SIG-M5 treated with dmso at 0.1 percent for 504 hours (cell line): ENCODE results near the gene WHAMM.
A peak's percentile ranks its signal among the peaks of the same experiment; 100 is the strongest.
"Not testable (repeated sequence)": the region's sequence is repeated elsewhere in the genome, so short reads cannot be mapped to it uniquely, and the experiment has no call there.

ENCODE experiments used
- DNase-seq: peaks from one replicate; lab custom pipeline; 2025; ENCODE audit not compliant: unreplicated experiment; lab: John Stamatoyannopoulos, UW

WHAMM gene

DNA sequence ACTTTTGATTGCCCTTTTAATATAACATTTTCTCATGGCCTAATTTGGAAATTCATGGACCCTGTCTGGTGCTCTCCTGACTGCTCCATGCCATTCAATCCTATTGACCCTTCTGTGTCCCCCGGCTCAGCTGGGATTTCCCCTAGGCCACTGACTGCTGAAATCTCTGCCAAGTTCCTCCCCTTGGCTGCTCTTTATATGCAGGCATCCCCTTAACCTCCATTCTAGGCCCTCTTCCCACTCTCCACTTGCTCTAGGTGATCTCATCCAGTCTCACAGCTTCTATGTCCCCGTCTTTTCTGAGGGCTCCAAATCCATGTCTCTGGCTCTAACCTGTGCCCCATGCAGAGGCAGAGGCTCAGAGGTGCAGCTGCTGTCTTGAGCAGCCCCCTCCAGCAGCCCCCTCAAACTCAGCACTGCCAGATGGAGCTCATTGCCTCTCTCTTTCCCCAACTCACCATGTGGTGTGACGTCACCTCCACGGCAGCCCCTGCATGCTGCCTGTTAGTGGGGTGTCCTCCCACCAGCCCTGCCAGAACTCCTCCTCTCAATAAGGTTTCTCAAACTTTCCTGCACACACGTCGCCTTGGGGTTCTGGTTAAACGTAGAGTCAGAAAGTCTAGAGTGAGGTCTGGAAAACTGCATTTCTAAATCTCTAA lies 10.1 kb upstream of the WHAMM start:
- DNase-seq, result no peak

DNA sequence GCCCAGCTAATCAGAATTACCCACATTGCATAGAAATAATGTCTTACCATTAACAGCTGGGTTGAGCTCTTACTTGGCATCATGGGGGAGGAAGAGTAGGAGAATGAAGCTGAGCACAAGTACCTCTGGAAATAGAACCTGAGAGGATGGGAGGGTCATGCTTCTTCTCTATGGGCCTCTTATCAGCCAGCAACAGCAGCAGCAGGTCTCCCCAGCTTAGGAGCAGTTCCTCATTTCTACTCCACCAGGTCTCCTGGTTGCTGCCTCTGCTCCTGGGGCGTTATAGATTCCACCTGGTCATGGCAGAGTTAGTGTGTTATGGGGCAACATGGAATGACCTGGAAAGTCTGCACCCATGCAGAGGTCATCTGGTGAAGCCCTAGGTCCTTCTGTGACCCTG lies 6.9 kb upstream of the WHAMM start:
- peak; percentile 24 for DNase-seq

DNA sequence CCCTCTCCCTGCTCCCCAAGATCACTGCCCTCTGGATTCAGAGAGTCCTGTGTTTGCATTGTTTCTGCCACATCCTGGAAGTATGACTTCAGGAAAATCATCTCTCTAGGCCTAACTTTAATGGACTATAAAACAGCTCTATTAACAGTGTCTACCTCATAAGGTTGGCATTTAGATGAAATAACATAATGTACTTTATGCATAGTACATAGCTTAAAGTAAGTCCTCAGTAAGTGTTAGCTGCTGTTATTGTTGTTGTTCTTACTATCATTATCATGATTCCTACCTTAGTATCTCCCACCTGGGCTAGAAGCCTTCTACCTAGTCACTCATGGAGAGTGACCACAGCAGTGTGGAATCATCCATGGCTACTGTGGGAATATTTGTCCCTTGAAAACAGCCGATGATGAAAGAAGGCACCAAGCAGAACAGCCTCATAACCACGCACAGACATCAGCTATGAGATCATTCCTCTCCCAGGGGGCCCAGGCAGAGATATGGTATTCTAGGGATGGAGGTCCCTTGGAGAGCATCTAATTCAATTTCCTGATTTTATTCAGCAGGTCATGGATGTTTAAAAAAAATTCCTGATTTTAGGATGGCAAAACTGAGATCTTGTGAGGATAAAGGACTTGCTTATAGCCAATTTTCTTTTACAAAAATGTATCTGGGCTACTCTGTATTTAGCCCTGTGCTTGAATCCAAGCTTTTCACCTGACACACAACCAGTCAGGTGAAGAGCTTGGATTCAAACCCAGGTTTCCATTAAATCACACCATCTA lies 5.4 kb upstream of the WHAMM start:
- DNase-seq, result no peak

DNA sequence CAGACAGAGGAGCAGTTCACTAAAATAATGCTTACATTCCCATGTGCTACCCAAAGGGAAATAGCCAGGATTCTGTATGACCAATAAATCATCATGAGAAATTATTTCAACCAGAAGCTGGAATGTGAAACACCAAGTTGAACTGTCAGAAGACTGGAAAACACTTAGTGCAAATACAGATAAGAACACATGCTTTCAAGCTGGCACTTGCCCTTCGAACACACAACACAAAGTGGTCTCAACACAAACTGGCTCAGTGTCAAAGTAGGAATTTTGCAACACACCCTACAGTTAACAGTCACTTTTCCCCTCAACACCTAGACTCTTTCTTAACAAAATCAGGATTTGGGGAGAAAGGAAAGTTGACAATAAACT lies 4.9 kb upstream of the WHAMM start:
- no peak for DNase-seq

DNA sequence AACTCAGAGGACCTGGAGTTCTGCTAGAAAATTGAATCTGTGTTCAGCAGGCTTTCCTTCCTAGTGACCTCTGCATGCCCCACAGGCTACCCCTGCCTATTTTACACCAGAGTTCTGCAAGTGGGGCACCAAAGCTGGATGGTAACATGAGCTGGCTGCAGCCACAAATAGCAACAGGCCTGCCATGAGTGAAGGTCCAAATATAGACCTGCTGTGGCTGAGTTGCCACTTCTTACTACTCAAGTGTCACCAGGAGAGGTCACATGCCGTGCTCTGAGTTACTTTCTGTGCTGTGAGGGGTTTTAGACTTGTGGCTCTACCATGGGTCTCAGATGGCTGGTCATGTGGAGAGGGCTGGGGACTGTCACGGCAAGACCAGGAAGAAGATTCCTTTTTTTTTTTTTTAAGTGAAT lies 3.4 kb upstream of the WHAMM start, which contains the start of gene FSD2:
FSD2 (minus strand) TSS at position 76 of the 413 bp plus-strand sequence. CDS start 18,679 bp downstream, outside the sequence.
- DNase-seq, result peak; percentile 71

DNA sequence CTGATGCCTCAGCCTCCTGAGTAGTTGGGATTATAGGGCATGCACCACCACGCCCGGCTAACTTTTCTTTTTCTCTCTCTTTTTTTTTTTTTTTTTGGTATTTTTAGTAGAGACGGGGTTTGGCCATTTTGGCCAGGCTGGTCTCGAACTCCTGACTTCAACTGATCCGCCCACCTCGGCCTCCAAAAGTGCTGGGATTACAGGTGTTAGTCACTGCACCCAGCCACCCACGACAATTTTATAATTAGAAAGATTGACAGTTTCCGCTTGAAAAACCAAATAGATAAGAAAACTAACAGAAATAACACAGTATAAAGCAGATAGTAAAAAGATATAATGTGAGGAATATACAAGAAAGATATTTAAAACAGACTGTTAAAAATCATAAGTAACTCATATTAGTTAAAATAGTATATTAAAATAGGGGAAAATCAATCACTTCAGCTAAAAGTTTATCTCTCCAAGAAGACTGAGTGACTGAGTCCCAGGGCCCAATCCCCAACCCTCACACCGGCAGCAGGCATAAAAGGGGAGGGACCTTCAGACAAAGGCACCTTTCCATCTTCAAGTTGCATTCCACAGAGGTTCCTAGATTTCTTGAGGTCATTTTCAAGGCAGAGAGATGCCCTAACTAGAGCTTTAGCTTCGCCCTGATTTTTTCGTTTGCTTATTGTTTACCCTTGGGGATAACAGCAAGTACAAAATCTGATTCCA lies 1.4 kb upstream of the WHAMM start:
- DNase-seq, result no peak

DNA sequence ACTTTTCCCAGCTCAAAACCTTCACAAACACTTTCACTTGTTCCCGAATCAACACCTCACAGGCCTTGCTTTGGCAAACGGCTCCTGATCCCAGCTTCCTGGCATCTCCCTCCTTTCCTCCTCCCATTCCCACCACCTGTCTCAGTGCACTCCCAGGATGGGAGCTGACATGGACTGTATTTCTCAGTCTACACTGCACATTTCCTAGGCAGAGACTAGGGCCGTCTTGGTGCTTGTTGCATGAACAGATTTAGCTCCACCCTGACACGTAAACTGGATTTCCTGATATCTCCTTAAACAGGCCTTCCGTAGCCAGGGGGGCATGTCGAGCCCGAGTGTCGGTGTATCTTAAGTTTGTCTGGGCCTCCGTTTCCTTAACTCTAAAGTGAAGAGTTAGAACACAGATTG lies 790 bp upstream of the WHAMM start:
- no peak for DNase-seq

DNA sequence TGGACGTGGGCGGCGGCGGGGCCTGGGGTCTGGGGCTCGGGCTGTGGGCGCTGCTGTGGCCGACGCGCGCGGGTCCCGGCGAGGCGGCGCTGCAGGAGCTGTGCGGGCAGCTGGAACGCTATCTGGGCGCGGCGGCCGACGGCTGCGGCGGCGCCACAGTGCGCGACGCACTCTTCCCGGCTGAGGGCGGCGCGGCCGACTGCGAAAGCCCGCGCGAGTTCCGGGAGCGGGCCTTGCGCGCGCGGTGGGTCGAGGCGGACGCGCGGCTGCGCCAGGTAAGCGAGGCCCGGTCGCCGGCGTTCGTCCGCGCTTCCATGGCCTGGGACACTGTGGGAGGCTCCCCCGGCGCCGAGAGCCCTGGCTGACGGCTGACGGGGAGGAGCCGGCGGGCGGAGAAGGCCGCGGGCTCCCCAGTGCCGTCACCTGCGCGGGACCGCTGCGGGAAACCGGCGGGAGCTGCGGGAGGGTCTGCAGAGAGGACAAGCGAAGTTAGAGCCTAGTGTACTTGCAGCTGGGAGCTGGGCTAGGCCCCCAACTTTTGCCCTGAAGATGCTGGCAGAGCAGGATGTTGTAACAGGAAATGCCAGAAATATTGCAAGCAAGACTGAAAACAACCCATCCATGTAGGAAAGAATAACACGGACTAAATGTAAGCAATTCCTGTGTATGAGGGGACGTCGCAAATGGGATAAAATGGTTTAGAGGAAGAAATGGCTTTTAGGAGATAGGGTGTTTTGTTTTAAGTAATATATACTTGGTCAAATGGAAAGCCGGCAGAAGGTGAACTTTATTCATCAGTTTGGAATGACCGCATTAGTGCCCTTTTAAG lies 847 bp downstream of the WHAMM start:
- peak; percentile 70 for DNase-seq

DNA sequence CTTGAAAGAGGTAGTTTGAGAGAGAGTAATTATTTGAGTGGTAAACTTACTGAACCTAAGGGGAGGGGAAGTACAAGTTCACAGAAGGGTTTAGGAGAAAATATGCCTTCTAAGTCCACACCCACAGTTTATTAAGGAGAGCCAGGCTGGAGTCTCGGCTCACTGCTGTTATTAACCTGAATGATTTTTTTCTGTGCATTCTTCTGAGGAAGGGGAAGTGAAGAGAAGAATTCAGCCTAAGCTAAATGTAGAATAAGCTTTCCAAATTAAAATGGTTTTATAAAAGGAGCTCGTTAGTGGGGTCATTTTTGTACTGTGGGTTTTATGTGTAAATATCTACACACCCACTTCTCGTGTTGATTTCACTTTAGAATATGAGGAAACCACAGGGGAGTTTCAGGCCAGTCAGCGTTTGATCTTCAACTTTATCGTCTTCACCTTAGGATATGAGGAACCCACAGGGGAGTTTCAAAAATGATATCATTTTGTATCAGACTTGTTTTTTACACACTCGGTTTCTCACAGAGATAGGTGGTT lies 1.5 kb downstream of the WHAMM start:
- peak; percentile 69 for DNase-seq

DNA sequence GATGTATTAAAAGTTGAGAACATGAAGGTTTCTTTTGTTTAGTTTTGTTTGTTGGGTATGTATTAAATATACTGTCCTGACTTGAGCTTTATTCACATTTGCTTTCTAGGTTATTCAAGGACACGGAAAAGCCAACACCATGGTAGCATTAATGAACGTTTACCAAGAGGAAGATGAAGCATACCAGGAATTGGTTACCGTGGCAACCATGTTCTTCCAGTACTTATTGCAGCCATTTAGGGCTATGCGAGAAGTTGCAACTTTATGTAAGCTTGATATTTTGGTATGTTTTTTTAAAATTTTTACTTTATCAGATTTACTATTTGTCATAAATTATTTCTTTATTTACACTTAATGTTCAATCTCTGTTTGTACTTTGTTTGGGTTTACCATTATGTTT lies 3.6 kb downstream of the WHAMM start:
- DNase-seq, result no peak

DNA sequence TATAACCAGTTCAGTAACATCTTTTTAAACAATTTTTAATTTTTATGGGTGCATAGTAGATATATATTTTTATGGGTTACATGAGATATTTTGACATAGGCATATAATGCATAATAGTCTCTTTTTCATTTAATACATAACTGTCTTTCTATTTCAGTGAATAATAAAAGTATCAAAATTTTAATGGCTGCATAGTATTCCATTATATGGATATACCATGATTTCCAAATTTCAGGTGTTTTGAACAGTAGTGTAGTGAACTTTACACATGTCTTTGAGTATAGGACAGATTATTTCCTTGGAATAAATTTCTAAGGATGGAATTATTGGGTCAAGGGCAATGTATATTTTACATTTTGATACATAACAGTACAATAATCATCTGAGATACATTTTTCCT lies 10.7 kb downstream of the WHAMM start:
- DNase-seq, result no peak

DNA sequence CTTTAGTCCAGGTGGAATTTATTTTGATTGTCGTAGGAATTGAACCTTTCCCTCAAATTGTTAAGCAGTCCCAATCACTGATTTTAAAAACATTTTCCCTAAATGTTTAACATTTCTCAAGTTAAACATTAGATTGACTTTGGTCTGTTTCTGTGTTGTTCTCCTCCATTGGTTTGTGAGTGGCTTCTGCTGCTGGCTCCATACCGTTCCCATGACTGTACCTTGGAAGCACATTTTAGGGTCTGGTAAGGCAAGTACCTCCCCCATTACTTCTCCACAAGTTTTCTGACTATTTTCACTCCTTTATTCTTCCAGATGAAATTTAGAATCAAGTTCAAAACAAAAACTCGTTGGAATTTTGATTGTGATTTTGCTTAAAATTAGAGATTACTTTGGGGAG lies 12.0 kb downstream of the WHAMM start:
- DNase-seq, result not testable (repeated sequence)

DNA sequence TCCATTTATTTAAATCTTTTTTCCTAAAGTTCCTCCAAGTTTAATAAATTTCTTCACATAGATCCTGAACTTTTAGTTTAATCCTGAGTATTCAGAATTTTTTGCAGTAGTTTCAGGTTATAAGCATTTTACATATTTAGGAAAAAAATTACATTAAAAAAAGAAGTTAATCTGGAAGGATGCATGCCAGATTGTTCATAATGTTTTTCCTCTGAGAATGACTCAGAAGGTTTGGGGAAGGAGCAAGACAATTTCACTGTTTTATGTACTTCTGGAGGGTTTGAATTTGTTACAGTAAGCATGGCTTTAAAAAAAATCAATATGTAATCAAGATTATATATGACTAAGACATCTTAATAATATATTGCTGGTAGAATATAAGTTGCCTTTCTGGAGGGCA lies 12.4 kb downstream of the WHAMM start:
- DNase-seq, result not testable (repeated sequence)

DNA sequence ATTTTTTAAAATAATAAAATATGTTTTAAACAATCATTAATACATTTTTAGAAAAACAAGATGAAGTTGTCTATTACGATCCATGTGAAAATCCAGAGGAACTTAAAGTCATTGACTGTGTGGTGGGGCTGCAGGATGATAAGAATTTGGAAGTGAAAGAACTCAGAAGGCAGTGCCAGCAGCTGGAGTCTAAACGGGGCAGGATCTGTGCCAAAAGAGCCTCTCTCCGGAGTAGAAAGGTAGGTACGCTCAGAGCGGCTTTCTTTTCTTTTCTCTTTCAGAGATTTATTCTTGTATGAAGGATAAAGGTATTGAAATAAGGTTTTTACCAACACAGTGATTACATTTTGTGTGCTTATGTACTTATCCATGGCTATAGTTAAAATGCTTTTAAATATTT lies 13.6 kb downstream of the WHAMM start:
- DNase-seq, result no peak

DNA sequence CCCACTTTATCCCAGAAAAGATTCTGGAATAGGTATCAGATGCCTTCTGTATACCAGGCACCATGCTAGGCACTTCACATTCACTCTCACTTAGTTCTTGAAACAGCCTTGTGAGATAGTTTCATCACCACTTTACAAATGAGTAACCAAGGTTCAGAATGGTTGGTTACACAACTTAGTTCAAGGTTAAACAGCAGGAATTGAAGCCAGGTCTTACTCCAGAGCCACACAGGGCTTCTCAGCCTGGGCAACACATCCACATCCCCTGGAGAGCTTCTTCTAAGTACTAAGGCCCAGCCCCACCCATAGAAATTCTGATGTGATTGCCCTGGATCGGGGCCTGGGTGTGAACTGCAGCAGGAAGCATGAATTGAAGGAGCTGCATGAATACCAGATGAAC lies 18.6 kb downstream of the WHAMM start:
- DNase-seq, result peak; percentile 20

DNA sequence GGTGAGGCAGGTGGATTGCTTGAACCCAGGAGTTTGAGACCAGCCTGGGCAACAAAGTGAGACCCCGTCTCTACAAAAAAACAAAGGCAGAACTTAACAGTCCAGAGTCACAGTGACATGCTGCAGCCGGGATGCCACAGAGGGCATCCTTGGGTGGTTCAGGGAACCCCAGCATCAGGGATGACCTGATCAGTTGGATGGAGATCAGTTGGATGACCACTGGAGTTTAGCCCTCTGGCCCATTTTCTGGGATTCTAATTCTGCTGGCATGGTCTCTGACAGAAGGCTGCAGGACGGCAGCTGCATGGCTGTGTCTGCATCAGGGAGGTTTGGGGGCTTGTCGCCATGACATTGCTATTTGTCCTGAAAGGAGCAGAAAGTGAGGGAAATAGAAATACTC lies 19.8 kb downstream of the WHAMM start:
- no peak for DNase-seq

DNA sequence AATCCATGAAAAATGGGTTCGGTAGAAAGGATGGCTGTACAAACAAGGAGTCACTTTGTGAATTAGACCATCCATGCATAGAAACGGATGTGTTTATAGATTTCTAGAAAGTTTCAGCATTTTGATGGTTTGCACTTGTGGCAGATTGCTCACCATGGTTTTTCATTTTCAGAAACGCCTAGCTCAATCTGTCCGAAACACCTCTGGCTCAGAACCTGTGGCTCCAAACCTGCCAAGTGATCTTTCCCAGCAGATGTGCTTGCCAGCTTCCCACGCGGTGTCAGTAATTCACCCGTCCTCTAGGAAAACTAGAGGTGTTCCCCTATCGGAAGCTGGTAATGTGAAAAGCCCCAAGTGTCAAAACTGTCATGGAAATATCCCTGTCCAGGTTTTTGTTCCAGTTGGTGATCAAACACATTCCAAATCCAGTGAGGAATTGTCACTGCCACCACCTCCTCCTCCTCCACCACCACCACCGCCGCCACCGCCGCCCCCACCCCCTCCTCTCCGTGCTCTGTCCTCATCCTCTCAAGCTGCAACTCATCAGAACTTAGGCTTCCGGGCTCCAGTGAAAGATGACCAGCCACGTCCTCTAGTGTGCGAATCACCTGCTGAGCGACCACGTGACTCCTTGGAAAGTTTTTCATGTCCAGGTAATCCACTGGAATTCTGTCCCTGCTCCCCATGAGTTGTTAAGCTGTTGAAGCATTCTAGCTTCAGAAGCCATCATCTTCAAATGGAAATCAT lies 21.2 kb downstream of the WHAMM start:
- no peak for DNase-seq

DNA sequence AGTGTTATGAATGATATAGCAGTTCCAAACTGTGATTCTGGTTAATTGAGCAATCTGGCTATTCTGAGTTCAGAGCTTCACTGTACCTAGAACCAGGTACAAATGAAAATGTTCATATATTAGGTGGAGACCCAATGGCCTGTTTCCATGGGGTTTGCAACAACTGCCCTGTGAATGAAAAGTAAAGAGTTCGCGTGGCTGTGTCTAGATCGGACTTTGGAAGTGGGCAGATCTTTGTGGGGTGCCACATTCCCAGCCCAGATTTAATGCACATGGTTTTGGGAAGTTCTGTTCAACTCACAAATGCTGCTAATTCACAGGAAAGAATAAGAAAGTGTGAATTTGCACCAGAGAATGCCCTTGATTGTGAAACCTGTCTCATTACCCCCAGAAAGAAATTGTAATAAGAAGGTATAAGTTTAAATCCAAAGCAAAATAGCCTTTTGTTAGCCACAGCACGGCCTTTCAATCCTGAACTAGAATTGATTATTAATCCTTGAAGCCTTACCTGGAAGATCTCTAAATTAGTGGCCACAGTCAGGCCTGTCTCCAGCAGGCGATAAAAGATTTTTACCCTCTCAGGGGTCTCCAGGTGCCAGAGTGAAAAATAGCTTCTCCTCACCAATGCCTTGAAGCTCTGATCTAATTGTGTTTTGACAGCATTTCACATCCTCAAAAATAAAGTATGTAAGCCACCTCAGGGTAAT lies 22.6 kb downstream of the WHAMM start:
- no peak for DNase-seq

DNA sequence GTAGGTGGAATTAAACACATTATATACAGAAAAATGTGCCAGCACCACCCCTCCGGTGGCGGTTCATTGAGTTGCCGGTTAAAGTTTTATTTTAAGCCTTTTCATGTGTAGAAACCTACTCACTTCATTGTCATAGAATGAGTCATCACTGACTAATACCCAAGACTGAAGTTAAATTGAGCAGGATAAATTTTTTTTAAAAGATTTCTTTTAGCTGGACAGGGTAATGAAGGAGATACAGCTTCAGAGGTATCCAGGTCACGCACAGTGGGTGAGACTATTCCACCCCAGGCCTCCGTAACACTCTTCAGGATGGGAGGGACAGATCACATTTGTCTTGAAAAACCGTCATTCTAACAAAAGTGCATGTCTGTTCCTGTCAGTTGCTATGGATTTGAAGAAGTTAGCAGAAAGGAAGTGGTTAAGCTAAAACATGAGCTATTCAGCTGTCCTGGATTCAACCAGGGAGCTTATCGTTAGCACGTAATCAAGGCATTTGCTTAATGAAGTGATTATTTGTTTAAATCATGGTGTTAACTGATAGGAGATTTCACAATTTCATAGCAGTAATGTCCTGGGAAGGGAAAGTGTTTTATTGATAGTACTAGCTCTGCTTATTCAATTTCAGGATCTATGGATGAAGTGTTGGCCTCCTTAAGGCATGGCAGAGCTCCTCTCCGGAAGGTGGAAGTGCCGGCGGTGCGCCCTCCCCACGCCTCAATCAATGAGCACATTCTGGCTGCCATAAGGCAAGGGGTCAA lies 23.4 kb downstream of the WHAMM start:
- peak; percentile 78 for DNase-seq
